Panc1 (cell line): ENCODE data around the gene SSC5D. TPM values are rescaled to one million over a fixed set of nuclear protein-coding genes. Genes with fewer than 3 reads are reported as not detected.

Experiments used
- ATAC-seq: fragments of 200-7000 bp; cut with Tn5 transposase; 2 replicates; pipeline ENCODE4 v1.9.1; 2020; ENCODE audit warnings: mild to moderate bottlenecking, moderate library complexity
- BruUV-seq: library from RNA; stranded (reverse); fragments of 400-500 nt; replicated peaks from 2 replicates; lab custom pipeline; 2021; lab: Mats Ljungman, UMichigan
- CTCF ChIA-PET: fragments of 300-600 bp; sonication (Branson Sonifier 250); formaldehyde crosslinking; loops from one replicate; lab custom pipeline; 2022; ENCODE audit warnings: antibody characterized with exemption; lab: Charles Lee
- POLR2A ChIA-PET: fragments of 300-600 bp; sonication (Branson Sonifier 250); formaldehyde crosslinking; loops from one replicate; lab custom pipeline; 2022; ENCODE audit warnings: antibody characterized with exemption; lab: Charles Lee
- DNase-seq: peaks from one replicate; pipeline ENCODE4 v3.0.0-alpha.2; 2010; ENCODE audit warnings: low read depth, low spot score
- H3K27ac ChIP-seq: 2 replicates; pipeline ENCODE4 v1.5.1; 2011; ENCODE audit warnings: mild to moderate bottlenecking, low read length, inconsistent platforms
- H3K27me3 ChIP-seq: fragments of 200-500 bp; sonication (Bioruptor generic); 2 replicates; pipeline ENCODE4 v1.6.0; 2014; ENCODE audit warnings: low read length, inconsistent platforms; ENCODE audit not compliant: control insufficient read depth, insufficient read depth
- H3K36me3 ChIP-seq: fragments of 200-500 bp; sonication (Bioruptor generic); 2 replicates; pipeline ENCODE4 v1.5.1; 2014; ENCODE audit warnings: inconsistent platforms, mild to moderate bottlenecking, low read length, moderate library complexity; ENCODE audit not compliant: control insufficient read depth, insufficient read depth
- H3K4me1 ChIP-seq: 2 replicates; pipeline ENCODE4 v1.5.1; 2011; ENCODE audit warnings: inconsistent platforms, mild to moderate bottlenecking, low read length, moderate library complexity; ENCODE audit not compliant: control insufficient read depth, insufficient read depth
- H3K4me3 ChIP-seq, 2 experiments: 2 replicates each; pipeline ENCODE4 v1.5.1; 2011 to 2012; ENCODE audit warnings: low read depth in 2 of 2, low read length in 2 of 2, mild to moderate bottlenecking in 2 of 2, inconsistent platforms in 1 of 2, moderate library complexity in 1 of 2
- H3K9me3 ChIP-seq: fragments of 200-500 bp; sonication (Bioruptor generic); 2 replicates; pipeline ENCODE4 v1.5.1; 2014; ENCODE audit warnings: low read depth, mild to moderate bottlenecking, inconsistent platforms, low read length, moderate library complexity; ENCODE audit not compliant: control insufficient read depth, insufficient read depth
- POLR2AphosphoS5 ChIP-seq: IDR thresholded peaks from 2 replicates; pipeline ENCODE4 v1.6.1; 2012; ENCODE audit warnings: mild to moderate bottlenecking, low read depth, low read length, moderate library complexity
- REST ChIP-seq, 2 experiments: IDR thresholded peaks; 2 replicates each; pipeline ENCODE4 v1.6.1; 2011 to 2012; ENCODE audit warnings: low read depth in 2 of 2, control low read depth in 1 of 2, low read length in 1 of 2, mild to moderate bottlenecking in 1 of 2, moderate library complexity in 1 of 2; ENCODE audit not compliant: insufficient read depth in 1 of 2
- SIN3A ChIP-seq: IDR thresholded peaks from 2 replicates; pipeline ENCODE4 v1.6.1; 2012; ENCODE audit warnings: low read depth, mild to moderate bottlenecking, low read length, moderate library complexity, borderline replicate concordance; ENCODE audit not compliant: insufficient read depth
- TCF7L2 ChIP-seq: IDR thresholded peaks from 2 replicates; pipeline ENCODE4 v1.6.1; 2011; ENCODE audit warnings: mild to moderate bottlenecking, low read depth, low read length, inconsistent platforms
- in situ Hi-C: cut with HindIII; loops from 2 replicates; pipeline ENCODE4 v1.10.0; 2016; ENCODE audit warnings: low sequenced_read_pairs, low pct_unique_long_range_greater_than_20kb
- intact Hi-C: fragments of 100-400 bp; cut with micrococcal nuclease; formaldehyde crosslinking; loops from one replicate; pipeline ENCODE4 v1.10.0; 2022; ENCODE audit not compliant: unreplicated experiment
- total RNA-seq: library from RNA; stranded (reverse); gene quantifications from one replicate; pipeline ENCODE4 v1.2.1, GENCODE V29; 2021; ENCODE audit not compliant: unreplicated experiment
- TF ChIP-seq, protein P1 (sequence below): fragments of 450-650 bp; IDR thresholded peaks from 2 replicates; pipeline ENCODE4 v1.5.1; 2017; ENCODE audit warnings: mild to moderate bottlenecking

Gene SSC5D
- total RNA-seq, 1 experiment from 2014 or later = 13.0 TPM

DNA sequence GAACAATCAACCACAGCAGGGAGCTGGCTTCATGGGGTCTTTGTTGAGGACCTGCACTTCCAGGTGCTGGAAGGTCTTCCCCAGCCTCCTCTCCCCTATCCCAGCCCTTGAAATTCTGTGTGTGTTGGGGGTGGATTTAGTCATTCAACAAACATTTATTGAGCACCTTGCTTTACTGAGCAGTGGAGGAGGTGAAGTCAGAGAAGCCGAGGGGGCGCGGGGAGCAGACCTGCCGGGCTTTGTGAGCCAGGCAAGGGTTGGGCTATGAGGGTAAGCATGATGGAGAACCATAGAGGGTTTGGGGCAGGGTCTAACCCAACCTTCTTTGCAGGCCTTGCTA is 20.2 kb upstream of the SSC5D start:
- BruUV-seq = no TSS peak
- Histone ChIP-seq H3K36me3 (no peaks in the 10 kb centered on the region), H3K9me3 (no peaks in the 10 kb centered on the region), H3K27me3 (no peaks in the 10 kb centered on the region), H3K27ac (0 out of 2 replicates have a peak overlapping the region, but pooled peaks have one; percentile 48), H3K4me1 (peaks cover 15% of the 10 kb centered on the region), H3K4me3 (peak overlapping the region in 1 of 2 experiments; percentile 33; a peak in 1 of 4 replicates)
- DNase-seq (no peak), ATAC-seq (peak; percentile 48)
- ChIA-PET CTCF (interaction anchor here (1.4 to 2.8 kb wide), 6 partner anchors 9 to 165 kb away, joined by 3 to 31 read pairs (median 5); partner anchors contain the start of gene ZNF628), POLR2A (interaction anchor here (0.8 kb wide), 1 partner anchor 61 kb away, joined by 9 read pairs; the partner anchor contains the start of gene UBE2S)
- in situ Hi-C loops = no loop called here
- TF ChIP-seq POLR2AphosphoS5 (no peak), SIN3A (no peak), TCF7L2 (no peak), REST (IDR thresholded peaks at IDR 0.05; ENCODE audit: insufficient read depth in 1 of 2, low read depth in 2 of 2, low read length in 1 of 2) (no peak)
- TF ChIP-seq, protein P1, sequence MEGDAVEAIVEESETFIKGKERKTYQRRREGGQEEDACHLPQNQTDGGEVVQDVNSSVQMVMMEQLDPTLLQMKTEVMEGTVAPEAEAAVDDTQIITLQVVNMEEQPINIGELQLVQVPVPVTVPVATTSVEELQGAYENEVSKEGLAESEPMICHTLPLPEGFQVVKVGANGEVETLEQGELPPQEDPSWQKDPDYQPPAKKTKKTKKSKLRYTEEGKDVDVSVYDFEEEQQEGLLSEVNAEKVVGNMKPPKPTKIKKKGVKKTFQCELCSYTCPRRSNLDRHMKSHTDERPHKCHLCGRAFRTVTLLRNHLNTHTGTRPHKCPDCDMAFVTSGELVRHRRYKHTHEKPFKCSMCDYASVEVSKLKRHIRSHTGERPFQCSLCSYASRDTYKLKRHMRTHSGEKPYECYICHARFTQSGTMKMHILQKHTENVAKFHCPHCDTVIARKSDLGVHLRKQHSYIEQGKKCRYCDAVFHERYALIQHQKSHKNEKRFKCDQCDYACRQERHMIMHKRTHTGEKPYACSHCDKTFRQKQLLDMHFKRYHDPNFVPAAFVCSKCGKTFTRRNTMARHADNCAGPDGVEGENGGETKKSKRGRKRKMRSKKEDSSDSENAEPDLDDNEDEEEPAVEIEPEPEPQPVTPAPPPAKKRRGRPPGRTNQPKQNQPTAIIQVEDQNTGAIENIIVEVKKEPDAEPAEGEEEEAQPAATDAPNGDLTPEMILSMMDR = no peak
- intact Hi-C loops = no loop called here

GRCh38 chr19:55471266-55471665 is 17.0 kb upstream of the SSC5D start:
- ChIA-PET POLR2A (no interaction called here), CTCF (interaction anchor here (1.1 kb wide), 1 partner anchor 32 kb away, joined by 4 read pairs; no protein-coding TSS in a partner anchor)
- Histone ChIP-seq H3K36me3 (no peaks in the 10 kb centered on the region), H3K4me3 (no peak overlapping the region), H3K27ac (0 out of 2 replicates have a peak overlapping the region, but pooled peaks have one; percentile 6), H3K27me3 (no peaks in the 10 kb centered on the region), H3K9me3 (no peaks in the 10 kb centered on the region), H3K4me1 (peaks cover 44% of the 10 kb centered on the region)
- in situ Hi-C loops (no loop called here), intact Hi-C loops (no loop called here)
- BruUV-seq = no TSS peak
- no peak for ATAC-seq
- DNase-seq = no peak
- TF ChIP-seq, protein P1 = no peak
- TF ChIP-seq REST (IDR thresholded peaks at IDR 0.05; ENCODE audit: insufficient read depth in 1 of 2, low read depth in 2 of 2, low read length in 1 of 2) (no peak), POLR2AphosphoS5 (no peak), TCF7L2 (no peak), SIN3A (no peak)
